Mesothelial cell of epicardium (in vitro differentiated cells): ENCODE results near the gene NFS1. TPM values are rescaled to one million over a fixed set of nuclear protein-coding genes. Genes with fewer than 3 reads are reported as not detected.
A peak's percentile ranks its signal among the peaks of the same experiment; 100 is the strongest.

Experiments used
- DNase-seq, 2 experiments: peaks; one replicate each; pipeline ENCODE4 v3.0.0; 2021; ENCODE audit warnings: low spot score in 2 of 2; ENCODE audit not compliant: unreplicated experiment in 2 of 2
- H3K27ac Mint-ChIP-seq: 2 replicates; pipeline ENCODE4 v1.8.0; 2021; ENCODE audit warnings: mixed read lengths
- H3K27me3 Mint-ChIP-seq: 2 replicates; pipeline ENCODE4 v1.8.0; 2021; ENCODE audit warnings: low read depth, mixed read lengths
- H3K36me3 Mint-ChIP-seq: 2 replicates; pipeline ENCODE4 v1.8.0; 2021; ENCODE audit warnings: mixed read lengths
- H3K4me1 Mint-ChIP-seq: 2 replicates; pipeline ENCODE4 v1.8.0; 2021; ENCODE audit warnings: mixed read lengths
- H3K4me3 Mint-ChIP-seq: 2 replicates; pipeline ENCODE4 v1.8.0; 2021; ENCODE audit warnings: mild to moderate bottlenecking, moderate library complexity, mixed read lengths
- H3K9me3 Mint-ChIP-seq: 2 replicates; pipeline ENCODE4 v1.8.0; 2021; ENCODE audit warnings: mixed read lengths
- total RNA-seq: library from RNA; stranded (reverse); gene quantifications from 3 replicates; pipeline ENCODE4 v1.2.1, GENCODE V29; 2021
- TF ChIP-seq, protein P1 (sequence below): fragments of 200-600 bp; sonication (generic); IDR thresholded peaks from one replicate; pipeline ENCODE4 v1.5.0; 2021; ENCODE audit warnings: antibody characterized with exemption; ENCODE audit not compliant: unreplicated experiment

NFS1 gene
- total RNA-seq, 1 donor from 2014 or later = 18.9 TPM

DNA sequence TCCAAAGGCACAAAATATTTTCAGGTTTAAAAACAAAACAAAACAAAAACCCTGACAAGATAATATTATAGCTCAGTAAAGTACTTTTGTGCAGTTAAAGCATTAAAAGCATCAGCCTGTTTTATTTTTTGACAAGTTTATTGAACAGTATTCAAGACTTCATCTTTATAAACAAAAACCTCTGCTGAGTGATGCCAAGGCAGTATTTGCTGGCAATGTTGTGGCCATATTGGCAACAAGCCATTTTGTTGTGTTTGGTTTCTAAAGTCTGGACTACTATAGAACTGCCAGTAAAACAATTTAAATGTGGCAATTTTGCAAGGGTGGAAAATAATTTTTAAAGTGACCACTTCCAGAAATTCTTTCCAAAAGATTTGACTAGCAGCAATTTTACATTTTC lies 50.3 kb downstream of the NFS1 start:
- TF ChIP-seq, protein P1, sequence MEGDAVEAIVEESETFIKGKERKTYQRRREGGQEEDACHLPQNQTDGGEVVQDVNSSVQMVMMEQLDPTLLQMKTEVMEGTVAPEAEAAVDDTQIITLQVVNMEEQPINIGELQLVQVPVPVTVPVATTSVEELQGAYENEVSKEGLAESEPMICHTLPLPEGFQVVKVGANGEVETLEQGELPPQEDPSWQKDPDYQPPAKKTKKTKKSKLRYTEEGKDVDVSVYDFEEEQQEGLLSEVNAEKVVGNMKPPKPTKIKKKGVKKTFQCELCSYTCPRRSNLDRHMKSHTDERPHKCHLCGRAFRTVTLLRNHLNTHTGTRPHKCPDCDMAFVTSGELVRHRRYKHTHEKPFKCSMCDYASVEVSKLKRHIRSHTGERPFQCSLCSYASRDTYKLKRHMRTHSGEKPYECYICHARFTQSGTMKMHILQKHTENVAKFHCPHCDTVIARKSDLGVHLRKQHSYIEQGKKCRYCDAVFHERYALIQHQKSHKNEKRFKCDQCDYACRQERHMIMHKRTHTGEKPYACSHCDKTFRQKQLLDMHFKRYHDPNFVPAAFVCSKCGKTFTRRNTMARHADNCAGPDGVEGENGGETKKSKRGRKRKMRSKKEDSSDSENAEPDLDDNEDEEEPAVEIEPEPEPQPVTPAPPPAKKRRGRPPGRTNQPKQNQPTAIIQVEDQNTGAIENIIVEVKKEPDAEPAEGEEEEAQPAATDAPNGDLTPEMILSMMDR = no peak
- no peak for DNase-seq
- Mint-ChIP-seq H3K27ac (peak overlapping the region; percentile 6), H3K4me1 (peaks cover 1% of the 10 kb centered on the region), H3K27me3 (no peaks in the 10 kb centered on the region), H3K36me3 (peaks cover 21% of the 10 kb centered on the region), H3K9me3 (no peaks in the 10 kb centered on the region), H3K4me3 (no peak overlapping the region)

DNA sequence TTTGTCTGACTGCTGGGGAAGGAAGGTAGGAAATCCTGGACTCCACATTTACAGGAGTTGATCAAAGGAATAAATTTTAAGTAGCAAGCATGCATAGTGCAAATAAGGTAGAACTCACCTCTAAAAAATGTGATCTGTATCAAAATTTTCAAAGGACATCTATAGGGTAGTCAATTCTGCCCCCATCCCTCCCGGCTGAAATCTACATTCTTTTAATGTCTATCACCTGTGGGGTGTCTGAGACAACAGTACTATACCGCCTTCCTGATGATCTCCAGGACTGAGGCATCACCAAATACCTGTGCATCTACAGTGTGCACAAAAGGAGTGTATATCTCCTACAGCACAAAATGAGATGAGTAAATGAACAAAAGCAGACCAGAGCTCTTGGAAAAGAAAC lies 54.3 kb downstream of the NFS1 start:
- Mint-ChIP-seq H3K36me3 (peaks cover 9% of the 10 kb centered on the region), H3K4me1 (peaks cover 8% of the 10 kb centered on the region), H3K27ac (no peak overlapping the region), H3K27me3 (no peaks in the 10 kb centered on the region), H3K4me3 (no peak overlapping the region), H3K9me3 (no peaks in the 10 kb centered on the region)
- no peak for DNase-seq
- TF ChIP-seq, protein P1 = no peak

DNA sequence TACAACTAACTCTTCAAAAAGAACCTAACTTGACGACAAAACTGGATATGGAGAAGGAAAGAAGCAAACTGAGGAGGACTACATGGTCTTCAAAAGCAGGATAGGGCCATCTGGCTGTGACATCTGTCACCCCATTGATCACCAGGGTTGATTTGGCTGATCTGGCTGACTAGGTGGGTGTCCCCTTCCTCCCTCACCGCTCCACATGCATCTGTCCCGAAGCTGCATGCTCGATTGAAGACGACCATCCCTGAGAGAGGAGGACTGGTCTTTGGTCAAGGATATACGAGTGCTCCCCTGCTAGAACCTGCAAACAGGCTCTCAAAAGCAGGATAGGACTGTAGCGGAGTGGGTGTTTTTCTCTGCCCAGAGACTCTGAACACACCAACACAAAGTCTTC lies 56.1 kb downstream of the NFS1 start:
- DNase-seq = no peak
- no peaks in the 10 kb centered on the region for H3K9me3 Mint-ChIP-seq
- no peak overlapping the region for H3K4me3 Mint-ChIP-seq
- no peaks in the 10 kb centered on the region for H3K27me3 Mint-ChIP-seq
- H3K4me1 Mint-ChIP-seq = peaks cover 8% of the 10 kb centered on the region
- TF ChIP-seq, protein P1 = no peak
- H3K27ac Mint-ChIP-seq = no peak overlapping the region
- no peaks in the 10 kb centered on the region for H3K36me3 Mint-ChIP-seq

DNA sequence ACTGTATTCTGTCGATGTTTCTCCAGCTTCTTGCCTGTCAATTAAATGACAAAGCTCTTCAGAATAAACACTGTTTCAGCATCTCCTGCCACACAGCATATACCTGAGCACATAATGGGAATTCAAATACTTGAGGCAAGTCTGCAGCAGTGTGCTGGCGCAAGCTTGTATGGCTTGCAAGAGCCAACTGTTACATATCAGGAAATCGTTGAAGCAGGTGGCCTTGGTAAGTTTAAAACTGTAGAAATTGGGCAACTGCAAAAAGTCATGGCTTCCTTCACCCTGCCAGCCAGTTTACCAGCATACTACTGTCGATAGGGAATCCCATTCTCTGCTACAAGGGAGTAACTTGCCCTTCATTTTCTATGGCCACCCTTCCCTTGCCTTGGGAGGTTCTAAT lies 57.4 kb downstream of the NFS1 start:
- no peak overlapping the region for H3K4me3 Mint-ChIP-seq
- peaks cover 8% of the 10 kb centered on the region for H3K4me1 Mint-ChIP-seq
- H3K9me3 Mint-ChIP-seq = no peaks in the 10 kb centered on the region
- no peak overlapping the region for H3K27ac Mint-ChIP-seq
- DNase-seq = no peak
- no peaks in the 10 kb centered on the region for H3K27me3 Mint-ChIP-seq
- TF ChIP-seq, protein P1 = no peak
- H3K36me3 Mint-ChIP-seq = no peaks in the 10 kb centered on the region

DNA sequence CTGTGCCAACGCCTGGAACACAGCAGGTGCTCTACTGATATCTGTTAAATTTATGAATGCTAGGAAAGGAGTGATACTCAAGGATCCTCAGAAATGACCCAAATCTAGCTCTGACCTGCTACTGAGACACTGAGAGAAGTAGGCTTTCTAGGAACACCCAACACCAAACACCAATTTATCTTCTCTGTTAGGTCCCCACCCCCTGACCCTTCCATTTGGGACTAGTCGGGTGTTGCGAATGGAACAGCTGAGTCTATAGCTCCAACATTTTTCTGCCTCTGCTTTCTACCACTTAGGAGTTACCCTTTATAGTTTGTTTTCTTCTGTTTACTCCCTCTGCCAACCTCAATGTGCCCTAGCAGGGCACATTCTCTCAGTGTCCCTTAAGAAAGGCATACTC lies 58.4 kb downstream of the NFS1 start:
- peak overlapping the region; percentile 26 for H3K27ac Mint-ChIP-seq
- no peak overlapping the region for H3K4me3 Mint-ChIP-seq
- DNase-seq = no peak
- no peaks in the 10 kb centered on the region for H3K27me3 Mint-ChIP-seq
- TF ChIP-seq, protein P1 = no peak
- no peaks in the 10 kb centered on the region for H3K36me3 Mint-ChIP-seq
- peaks cover 14% of the 10 kb centered on the region for H3K4me1 Mint-ChIP-seq
- no peaks in the 10 kb centered on the region for H3K9me3 Mint-ChIP-seq

DNA sequence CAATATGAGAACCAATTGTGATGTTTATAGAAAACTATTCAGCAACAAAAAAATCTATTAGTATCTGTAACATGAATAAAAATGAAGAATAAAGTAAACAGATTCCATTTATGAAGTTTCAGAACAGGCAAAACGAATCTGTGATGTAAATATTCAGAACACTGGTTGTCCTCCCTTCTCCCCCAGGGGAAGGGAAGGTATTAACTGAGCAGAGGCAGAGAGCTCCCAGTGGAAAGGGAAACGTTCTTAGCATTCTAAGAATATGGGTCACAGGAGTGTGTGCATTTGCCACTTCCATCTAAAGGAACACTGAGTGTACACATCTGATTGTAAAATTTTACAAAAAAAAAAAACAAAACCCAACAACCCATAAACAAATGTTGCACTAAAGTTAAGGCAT lies 60.4 kb downstream of the NFS1 start:
- H3K4me3 Mint-ChIP-seq = no peak overlapping the region
- peaks cover 20% of the 10 kb centered on the region for H3K4me1 Mint-ChIP-seq
- H3K36me3 Mint-ChIP-seq = no peaks in the 10 kb centered on the region
- no peak for DNase-seq
- no peaks in the 10 kb centered on the region for H3K27me3 Mint-ChIP-seq
- TF ChIP-seq, protein P1 = no peak
- no peak overlapping the region for H3K27ac Mint-ChIP-seq
- H3K9me3 Mint-ChIP-seq = no peaks in the 10 kb centered on the region
